Measurements from ENCODE around the gene CBFA2T2.

Gene CBFA2T2

DNA sequence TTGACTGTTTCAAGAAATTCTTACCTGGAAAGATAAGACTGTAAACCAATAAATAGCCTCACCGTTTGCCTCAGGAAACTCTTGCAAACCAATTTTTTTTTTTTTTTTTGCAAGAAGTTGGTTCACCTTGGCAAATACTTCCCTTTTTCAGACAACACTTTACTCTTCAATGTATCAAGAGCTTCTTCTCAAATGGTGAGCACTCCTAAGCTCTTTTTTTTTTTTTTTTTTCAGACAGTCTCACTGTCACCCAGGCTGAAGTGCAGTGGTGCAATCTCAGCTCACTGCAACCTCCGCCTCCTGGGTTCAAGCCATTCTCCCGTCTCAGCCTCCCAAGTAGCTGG is 23.6 kb upstream of the CBFA2T2 start:
- no peak overlapping the region for H3K4me3 ChIP-seq (ENCODE audit: low read length, poor library complexity, severe bottlenecking)
- no peak overlapping the region for H2AFZ ChIP-seq (ENCODE audit: low read length)
- no peaks in the 10 kb centered on the region for H3K27me3 ChIP-seq (ENCODE audit: insufficient read depth, low read length, poor library complexity, severe bottlenecking)
- no peak overlapping the region for H3K9ac ChIP-seq (ENCODE audit: low read depth, low read length, poor library complexity, severe bottlenecking)
- H3K9me3 ChIP-seq (ENCODE audit: insufficient read depth, low read depth, low read length): no peaks in the 10 kb centered on the region
- no peaks in the 10 kb centered on the region for H3K36me3 ChIP-seq (ENCODE audit: insufficient read depth, low read length)
- H3K9me2 ChIP-seq (replicated peaks; ENCODE audit: low read depth, low read length): no peaks in the 10 kb centered on the region
- no peaks in the 10 kb centered on the region for H3K79me2 ChIP-seq (ENCODE audit: insufficient read depth, low read length)
- no peaks in the 10 kb centered on the region for H4K20me1 ChIP-seq (ENCODE audit: insufficient read depth, low read length, poor library complexity, severe bottlenecking)
- H3K4me1 ChIP-seq (ENCODE audit: insufficient read depth, low read length, poor library complexity, severe bottlenecking): no peaks in the 10 kb centered on the region
- H3F3A ChIP-seq (ENCODE audit: low read depth): no peaks in the 10 kb centered on the region
- H3K4me2 ChIP-seq (ENCODE audit: low read depth, low read length, poor library complexity, severe bottlenecking): no peak overlapping the region
- TF ChIP-seq, protein P1, sequence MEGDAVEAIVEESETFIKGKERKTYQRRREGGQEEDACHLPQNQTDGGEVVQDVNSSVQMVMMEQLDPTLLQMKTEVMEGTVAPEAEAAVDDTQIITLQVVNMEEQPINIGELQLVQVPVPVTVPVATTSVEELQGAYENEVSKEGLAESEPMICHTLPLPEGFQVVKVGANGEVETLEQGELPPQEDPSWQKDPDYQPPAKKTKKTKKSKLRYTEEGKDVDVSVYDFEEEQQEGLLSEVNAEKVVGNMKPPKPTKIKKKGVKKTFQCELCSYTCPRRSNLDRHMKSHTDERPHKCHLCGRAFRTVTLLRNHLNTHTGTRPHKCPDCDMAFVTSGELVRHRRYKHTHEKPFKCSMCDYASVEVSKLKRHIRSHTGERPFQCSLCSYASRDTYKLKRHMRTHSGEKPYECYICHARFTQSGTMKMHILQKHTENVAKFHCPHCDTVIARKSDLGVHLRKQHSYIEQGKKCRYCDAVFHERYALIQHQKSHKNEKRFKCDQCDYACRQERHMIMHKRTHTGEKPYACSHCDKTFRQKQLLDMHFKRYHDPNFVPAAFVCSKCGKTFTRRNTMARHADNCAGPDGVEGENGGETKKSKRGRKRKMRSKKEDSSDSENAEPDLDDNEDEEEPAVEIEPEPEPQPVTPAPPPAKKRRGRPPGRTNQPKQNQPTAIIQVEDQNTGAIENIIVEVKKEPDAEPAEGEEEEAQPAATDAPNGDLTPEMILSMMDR (conservative IDR thresholded peaks at IDR 0.05; ENCODE audit: low read length): no peak
- no peak for TF ChIP-seq EZH2phosphoT487 (IDR thresholded peaks at IDR 0.05; ENCODE audit: borderline replicate concordance)

- Histone ChIP-seq H3K4me1 (ENCODE audit: insufficient read depth, low read length, poor library complexity, severe bottlenecking) (no peaks in the 10 kb centered on the region), H2AFZ (ENCODE audit: low read length) (no peak overlapping the region), H3F3A (ENCODE audit: low read depth) (no peaks in the 10 kb centered on the region), H3K9me2 (replicated peaks; ENCODE audit: low read depth, low read length) (no peaks in the 10 kb centered on the region), H3K36me3 (ENCODE audit: insufficient read depth, low read length) (no peaks in the 10 kb centered on the region), H3K4me3 (ENCODE audit: low read length, poor library complexity, severe bottlenecking) (no peak overlapping the region), H3K79me2 (ENCODE audit: insufficient read depth, low read length) (no peaks in the 10 kb centered on the region), H4K20me1 (ENCODE audit: insufficient read depth, low read length, poor library complexity, severe bottlenecking) (no peaks in the 10 kb centered on the region), H3K4me2 (ENCODE audit: low read depth, low read length, poor library complexity, severe bottlenecking) (no peak overlapping the region), H3K9ac (ENCODE audit: low read depth, low read length, poor library complexity, severe bottlenecking) (no peak overlapping the region), H3K9me3 (ENCODE audit: insufficient read depth, low read depth, low read length) (no peaks in the 10 kb centered on the region), H3K27me3 (ENCODE audit: insufficient read depth, low read length, poor library complexity, severe bottlenecking) (no peaks in the 10 kb centered on the region)
- TF ChIP-seq, protein P1 (conservative IDR thresholded peaks at IDR 0.05; ENCODE audit: low read length): no peak
- no peak for TF ChIP-seq EZH2phosphoT487 (IDR thresholded peaks at IDR 0.05; ENCODE audit: borderline replicate concordance)
Observed at GRCh38 chr20:33470457-33470856, 19.4 kb upstream of the CBFA2T2 start.

DNA sequence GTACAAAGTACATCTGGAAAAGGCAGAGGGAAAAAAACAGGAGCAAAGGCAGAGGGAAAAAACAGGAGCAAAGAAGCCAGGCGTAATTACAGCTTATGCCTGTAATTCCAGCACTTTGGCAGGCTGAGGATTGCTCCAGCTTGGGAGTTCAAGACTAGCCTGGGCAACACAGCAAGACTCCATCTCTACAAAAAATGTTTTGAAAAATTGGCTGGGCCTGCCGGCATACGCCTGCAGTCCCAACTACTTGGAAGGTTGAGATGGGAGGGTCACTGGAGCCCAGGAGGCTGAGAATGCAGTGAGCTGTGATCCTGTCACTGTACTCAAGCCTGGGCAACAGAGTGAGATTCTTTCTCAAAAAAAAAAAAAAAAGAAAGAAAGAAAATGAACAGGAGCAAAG is 19.0 kb upstream of the CBFA2T2 start:
- Histone ChIP-seq H3K79me2 (ENCODE audit: insufficient read depth, low read length) (no peaks in the 10 kb centered on the region), H3K9ac (ENCODE audit: low read depth, low read length, poor library complexity, severe bottlenecking) (no peak overlapping the region), H3K4me3 (ENCODE audit: low read length, poor library complexity, severe bottlenecking) (no peak overlapping the region), H3K27me3 (ENCODE audit: insufficient read depth, low read length, poor library complexity, severe bottlenecking) (no peaks in the 10 kb centered on the region), H3K4me2 (ENCODE audit: low read depth, low read length, poor library complexity, severe bottlenecking) (no peak overlapping the region), H3K9me3 (ENCODE audit: insufficient read depth, low read depth, low read length) (no peaks in the 10 kb centered on the region), H3K36me3 (ENCODE audit: insufficient read depth, low read length) (no peaks in the 10 kb centered on the region), H2AFZ (ENCODE audit: low read length) (no peak overlapping the region), H3K9me2 (replicated peaks; ENCODE audit: low read depth, low read length) (no peaks in the 10 kb centered on the region), H3K4me1 (ENCODE audit: insufficient read depth, low read length, poor library complexity, severe bottlenecking) (no peaks in the 10 kb centered on the region), H3F3A (ENCODE audit: low read depth) (no peaks in the 10 kb centered on the region), H4K20me1 (ENCODE audit: insufficient read depth, low read length, poor library complexity, severe bottlenecking) (no peaks in the 10 kb centered on the region)
- TF ChIP-seq EZH2phosphoT487 (IDR thresholded peaks at IDR 0.05; ENCODE audit: borderline replicate concordance): no peak
- TF ChIP-seq, protein P1 (conservative IDR thresholded peaks at IDR 0.05; ENCODE audit: low read length): no peak

Measured in Loucy (cell line).